Neutrophil (primary cell): Measurements from ENCODE around the gene ENOX1.

ENCODE experiments used
- H3K27ac ChIP-seq: fragments of 200-600 bp; sonication (generic); 2 replicates; pipeline ENCODE4 v1.5.1; 2016; ENCODE audit warnings: mild to moderate bottlenecking, moderate library complexity
- H3K27me3 ChIP-seq: fragments of 200-600 bp; sonication (generic); 2 replicates; pipeline ENCODE4 v1.6.0; 2016; ENCODE audit warnings: mild to moderate bottlenecking
- H3K36me3 ChIP-seq: fragments of 200-600 bp; sonication (generic); 2 replicates; pipeline ENCODE4 v1.5.1; 2017
- H3K4me1 ChIP-seq, 2 experiments: fragments of 200-600 bp in 1 of 2; sonication (generic) in 1 of 2; 1 replicate in 1 of 2; 2 replicates in 1 of 2; pipeline versions ENCODE4 v1.5.1 to v1.6.1; 2013 to 2016; ENCODE audit warnings: low read depth in 1 of 2, low read length in 1 of 2, mild to moderate bottlenecking in 1 of 2, moderate library complexity in 1 of 2; ENCODE audit not compliant: control insufficient read depth in 1 of 2, insufficient read depth in 1 of 2
- H3K4me3 ChIP-seq, 2 experiments: fragments of 200-600 bp in 1 of 2; sonication (generic) in 1 of 2; 1 replicate in 1 of 2; 2 replicates in 1 of 2; pipeline ENCODE4 v1.5.1; 2013 to 2016; ENCODE audit warnings: low read depth in 1 of 2, low read length in 1 of 2, mild to moderate bottlenecking in 1 of 2, moderate library complexity in 1 of 2
- H3K9me3 ChIP-seq: fragments of 200-600 bp; sonication (generic); 2 replicates; pipeline ENCODE4 v1.5.1; 2016
- TF ChIP-seq, protein P1 (sequence below): fragments of 200-600 bp; sonication (generic); IDR thresholded peaks from 2 replicates; pipeline ENCODE4 v1.5.1; 2016; ENCODE audit warnings: antibody characterized with exemption

The ENOX1 gene

DNA sequence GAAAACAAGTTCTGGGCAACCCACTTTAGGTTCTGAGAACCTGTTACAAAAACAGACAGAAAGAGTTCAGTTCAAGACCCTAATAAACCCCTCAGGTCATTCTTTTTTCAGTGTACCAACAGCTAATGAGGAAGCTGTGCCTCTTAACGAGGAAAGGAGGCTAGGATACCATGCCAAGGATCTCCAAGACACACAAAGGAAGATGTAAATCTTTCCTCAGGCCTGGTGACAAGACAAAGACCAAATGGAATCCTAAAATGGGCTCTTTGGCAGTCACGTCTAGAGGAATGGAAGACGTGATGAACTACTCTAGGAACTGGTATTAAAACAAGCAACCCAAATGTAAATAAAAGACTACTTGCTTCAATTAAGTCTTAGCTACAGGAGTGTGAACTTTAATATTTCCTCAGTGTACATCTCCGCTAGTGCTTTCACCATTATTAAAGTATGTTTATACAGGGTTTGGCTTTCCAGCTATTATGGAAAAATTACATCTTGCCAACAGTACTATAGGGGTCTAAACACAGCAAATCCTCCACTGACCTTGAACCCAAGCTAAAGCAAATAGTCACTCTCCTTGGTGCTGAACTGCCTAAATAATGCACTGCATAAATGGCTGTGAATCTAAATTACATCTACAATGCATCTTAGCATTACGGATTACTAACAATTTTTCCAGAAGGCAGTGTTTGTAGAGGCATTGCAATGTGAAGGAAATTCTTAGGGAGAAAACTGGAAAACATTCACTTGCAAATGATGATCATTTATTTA is 42.3 kb downstream of the ENOX1 start:
- TF ChIP-seq, protein P1, sequence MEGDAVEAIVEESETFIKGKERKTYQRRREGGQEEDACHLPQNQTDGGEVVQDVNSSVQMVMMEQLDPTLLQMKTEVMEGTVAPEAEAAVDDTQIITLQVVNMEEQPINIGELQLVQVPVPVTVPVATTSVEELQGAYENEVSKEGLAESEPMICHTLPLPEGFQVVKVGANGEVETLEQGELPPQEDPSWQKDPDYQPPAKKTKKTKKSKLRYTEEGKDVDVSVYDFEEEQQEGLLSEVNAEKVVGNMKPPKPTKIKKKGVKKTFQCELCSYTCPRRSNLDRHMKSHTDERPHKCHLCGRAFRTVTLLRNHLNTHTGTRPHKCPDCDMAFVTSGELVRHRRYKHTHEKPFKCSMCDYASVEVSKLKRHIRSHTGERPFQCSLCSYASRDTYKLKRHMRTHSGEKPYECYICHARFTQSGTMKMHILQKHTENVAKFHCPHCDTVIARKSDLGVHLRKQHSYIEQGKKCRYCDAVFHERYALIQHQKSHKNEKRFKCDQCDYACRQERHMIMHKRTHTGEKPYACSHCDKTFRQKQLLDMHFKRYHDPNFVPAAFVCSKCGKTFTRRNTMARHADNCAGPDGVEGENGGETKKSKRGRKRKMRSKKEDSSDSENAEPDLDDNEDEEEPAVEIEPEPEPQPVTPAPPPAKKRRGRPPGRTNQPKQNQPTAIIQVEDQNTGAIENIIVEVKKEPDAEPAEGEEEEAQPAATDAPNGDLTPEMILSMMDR, result no peak

DNA sequence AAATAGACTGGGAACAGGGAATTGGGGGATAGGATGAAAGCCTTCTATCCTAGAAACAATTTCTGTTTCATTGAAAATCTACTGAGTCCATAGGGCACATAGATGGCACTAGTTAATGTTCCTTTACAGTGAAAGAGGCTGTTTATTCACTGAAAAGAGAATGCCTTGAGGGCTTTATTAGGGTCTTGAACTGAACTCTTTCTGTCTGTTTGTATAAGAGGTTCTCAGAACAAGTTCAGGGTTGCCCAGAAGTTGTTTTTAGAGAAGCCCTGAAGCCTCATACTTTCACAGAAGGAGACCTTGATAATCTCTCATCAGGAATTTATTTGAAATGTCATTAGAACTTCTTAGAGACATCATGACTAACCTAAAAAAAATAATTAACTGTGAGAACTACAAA is 43.9 kb downstream of the ENOX1 start:
- H3K27ac ChIP-seq, result no peak overlapping the region
- H3K4me3 ChIP-seq, result no peak overlapping the region
- H3K4me1 ChIP-seq, result no peaks in the 10 kb centered on the region
- H3K9me3 ChIP-seq, result no peaks in the 10 kb centered on the region
- TF ChIP-seq, protein P1, result no peak
- no peaks in the 10 kb centered on the region for H3K36me3 ChIP-seq
- H3K27me3 ChIP-seq, result no peaks in the 10 kb centered on the region

More for the DNA sequence above, 42.3 kb downstream of the ENOX1 start:
- Histone ChIP-seq H3K4me3 (no peak overlapping the region), H3K27ac (no peak overlapping the region), H3K9me3 (no peaks in the 10 kb centered on the region), H3K27me3 (no peaks in the 10 kb centered on the region), H3K4me1 (no peaks in the 10 kb centered on the region), H3K36me3 (no peaks in the 10 kb centered on the region)

DNA sequence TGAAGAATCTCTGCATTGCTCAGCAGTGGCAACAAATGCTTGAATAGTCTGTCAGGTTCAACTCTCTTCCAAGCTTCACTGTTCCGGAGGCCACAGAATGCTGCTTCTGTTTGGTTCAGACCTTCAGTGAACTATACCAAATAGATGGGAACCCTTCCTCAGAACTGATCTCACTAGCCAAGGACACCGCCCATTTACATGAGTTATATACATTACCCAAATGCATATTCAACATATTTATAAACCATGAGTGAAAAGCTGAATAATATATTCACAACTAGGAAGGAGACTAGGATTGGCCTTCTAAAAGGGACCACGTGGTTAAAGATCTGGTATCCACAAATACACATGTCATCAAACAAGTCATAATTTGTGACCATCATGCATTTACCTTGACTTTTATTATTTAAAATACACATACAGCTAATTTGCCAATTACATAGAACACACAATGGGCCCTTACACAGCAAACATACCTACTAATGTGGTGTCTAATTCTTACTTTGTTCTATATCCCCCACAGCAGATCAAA is 49.3 kb downstream of the ENOX1 start:
- Histone ChIP-seq H3K27me3 (no peaks in the 10 kb centered on the region), H3K4me3 (no peak overlapping the region), H3K9me3 (no peaks in the 10 kb centered on the region), H3K27ac (no peak overlapping the region), H3K36me3 (no peaks in the 10 kb centered on the region), H3K4me1 (no peaks in the 10 kb centered on the region)
- TF ChIP-seq, protein P1, result no peak

DNA sequence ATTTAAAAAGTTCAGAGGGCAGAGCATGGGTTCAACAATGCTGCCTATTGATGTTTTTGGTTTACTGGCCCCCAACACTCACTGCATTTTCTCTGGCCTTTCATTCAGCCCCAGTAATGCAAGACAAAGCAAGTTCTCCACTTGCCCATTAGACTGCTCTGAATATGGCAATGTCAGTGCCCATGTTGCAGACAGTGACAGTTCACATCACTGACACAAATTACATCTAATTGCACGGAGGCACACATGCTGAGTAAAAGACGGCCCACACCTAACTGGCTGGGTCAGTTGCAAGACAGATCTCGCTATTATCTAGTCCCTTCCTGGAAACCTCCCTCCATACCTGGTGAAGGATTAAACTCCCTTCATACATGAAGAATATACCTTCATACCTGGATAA is 54.0 kb downstream of the ENOX1 start:
- TF ChIP-seq, protein P1, result no peak
- Histone ChIP-seq H3K9me3 (no peaks in the 10 kb centered on the region), H3K4me3 (no peak overlapping the region), H3K36me3 (no peaks in the 10 kb centered on the region), H3K4me1 (no peaks in the 10 kb centered on the region), H3K27ac (no peak overlapping the region), H3K27me3 (no peaks in the 10 kb centered on the region)

DNA sequence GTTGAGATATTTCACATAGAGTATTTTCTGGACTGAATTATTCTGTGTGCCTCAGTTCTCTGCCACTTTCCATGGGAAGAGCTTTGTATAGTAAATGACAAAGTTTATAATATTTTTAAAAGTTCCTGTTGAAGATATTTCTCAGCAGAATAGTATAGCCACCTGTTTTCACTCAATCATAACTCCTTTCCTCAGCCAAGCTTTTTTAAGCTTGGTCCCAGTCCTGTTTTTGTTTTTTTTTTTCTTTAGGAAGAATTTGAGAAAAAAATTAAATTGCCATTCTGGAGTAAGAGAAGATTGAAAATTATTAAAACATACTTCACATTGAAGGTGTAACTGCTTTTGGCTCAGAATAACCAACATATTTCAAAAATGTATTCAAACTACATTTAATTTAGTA is 55.5 kb downstream of the ENOX1 start:
- Histone ChIP-seq H3K27me3 (no peaks in the 10 kb centered on the region), H3K4me3 (no peak overlapping the region), H3K9me3 (no peaks in the 10 kb centered on the region), H3K4me1 (no peaks in the 10 kb centered on the region), H3K27ac (no peak overlapping the region), H3K36me3 (no peaks in the 10 kb centered on the region)
- TF ChIP-seq, protein P1, result no peak
